HG03469 (cell line): Measurements from ENCODE around the gene FBN3.

ENCODE experiments used
- ATAC-seq: cut with Tn5 transposase; IDR thresholded peaks from one replicate; pipeline ENCODE4 v1.9.1; 2021; ENCODE audit warnings: mild to moderate bottlenecking, moderate library complexity, moderate number of reproducible peaks; ENCODE audit not compliant: unreplicated experiment

The FBN3 gene

GRCh38 chr19:8094336-8094735, 55.1 kb downstream of the FBN3 start:
- no peak for ATAC-seq

GRCh38 chr19:8093740-8094139, 55.7 kb downstream of the FBN3 start:
- no peak for ATAC-seq

DNA sequence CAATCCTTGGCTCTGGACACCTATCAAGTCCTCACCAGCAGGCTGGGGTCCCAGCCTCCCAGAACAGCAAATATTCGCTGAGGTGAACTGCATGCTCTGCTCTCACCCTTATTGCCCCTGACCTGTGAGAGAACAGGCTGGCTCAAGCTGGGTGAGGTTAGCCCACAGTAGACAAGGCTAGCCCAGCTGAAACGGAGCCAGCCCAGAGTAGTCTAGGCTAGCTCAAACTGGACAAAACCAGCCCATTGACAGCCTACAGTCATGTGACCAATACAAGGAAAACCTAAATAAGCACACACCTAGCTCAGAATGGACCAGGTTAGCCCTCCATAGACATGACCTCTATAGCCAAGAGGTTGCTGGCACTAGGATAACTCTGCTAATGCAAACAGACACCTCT, 58.4 kb downstream of the FBN3 start:
- no peak for ATAC-seq

- ATAC-seq, result no peak
These were observed 59.5 kb downstream of the FBN3 start for GRCh38 chr19:8089664-8090601.

DNA sequence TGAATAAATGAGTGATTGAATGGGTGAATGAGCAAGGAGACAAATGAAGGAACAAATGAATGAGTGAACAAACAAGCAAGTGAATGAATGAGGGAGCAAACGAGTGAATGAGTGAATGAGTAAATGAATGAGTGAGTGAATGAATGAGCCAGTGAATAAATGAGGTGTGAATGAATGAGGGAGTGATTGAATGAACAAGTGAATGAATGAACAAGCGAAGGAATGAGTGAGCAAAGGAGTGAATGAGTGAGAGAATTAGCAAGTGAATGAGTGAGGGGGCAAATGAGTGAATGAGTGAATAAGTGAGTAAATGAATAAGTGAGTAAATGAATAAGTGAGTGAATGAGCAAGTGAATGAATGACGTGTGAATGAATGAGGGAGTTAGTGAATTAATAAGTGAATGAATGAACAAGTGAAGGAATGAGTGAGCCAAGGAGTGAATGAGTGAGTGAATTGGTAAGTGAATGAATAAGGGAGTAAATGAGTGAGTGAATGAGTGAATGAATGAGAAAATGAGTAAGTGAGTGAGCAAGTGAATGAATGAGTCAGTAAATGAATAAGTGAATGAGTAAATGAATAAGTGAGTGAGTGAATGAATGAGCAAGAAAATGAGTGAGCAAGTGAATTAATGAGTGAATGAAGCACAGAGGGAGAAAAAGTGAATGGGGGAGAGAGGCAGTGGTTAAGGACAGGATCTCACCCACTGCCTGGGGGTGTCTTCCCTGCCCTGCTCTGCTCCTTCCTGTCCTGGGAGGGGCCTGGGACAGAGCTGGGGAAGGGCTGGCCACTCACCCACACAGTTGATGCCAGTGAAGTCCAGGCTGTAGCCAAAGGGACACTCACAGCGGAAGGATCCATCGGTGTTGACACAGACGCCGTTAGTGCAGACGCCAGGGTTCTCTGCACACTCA, 60.4 kb downstream of the FBN3 start:
- no peak for ATAC-seq

GRCh38 chr19:8087876-8088275, 61.5 kb downstream of the FBN3 start:
- no peak for ATAC-seq

GRCh38 chr19:8086849-8087248, 62.5 kb downstream of the FBN3 start:
- ATAC-seq, result no peak

- ATAC-seq, result no peak
These were observed 63.6 kb downstream of the FBN3 start for GRCh38 chr19:8085598-8086408.

DNA sequence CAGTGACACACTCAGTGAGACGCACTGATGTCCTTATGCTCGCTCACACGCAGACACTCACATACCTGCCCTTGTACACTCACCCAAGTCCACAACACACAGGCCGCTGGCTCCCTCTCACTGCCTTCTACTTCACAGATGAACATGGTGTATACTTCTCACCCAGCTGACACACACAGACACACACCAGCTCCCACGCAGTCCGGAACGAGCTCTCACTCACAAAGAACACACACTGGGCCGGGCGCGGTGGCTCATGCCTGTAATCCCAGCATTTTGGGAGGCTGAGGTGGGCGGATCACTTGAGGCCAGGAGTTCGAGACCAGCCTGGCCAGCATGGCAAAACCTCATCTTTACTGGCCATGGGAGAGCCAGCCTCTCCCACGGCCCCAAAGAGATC, 65.2 kb downstream of the FBN3 start:
- ATAC-seq, result no peak

DNA sequence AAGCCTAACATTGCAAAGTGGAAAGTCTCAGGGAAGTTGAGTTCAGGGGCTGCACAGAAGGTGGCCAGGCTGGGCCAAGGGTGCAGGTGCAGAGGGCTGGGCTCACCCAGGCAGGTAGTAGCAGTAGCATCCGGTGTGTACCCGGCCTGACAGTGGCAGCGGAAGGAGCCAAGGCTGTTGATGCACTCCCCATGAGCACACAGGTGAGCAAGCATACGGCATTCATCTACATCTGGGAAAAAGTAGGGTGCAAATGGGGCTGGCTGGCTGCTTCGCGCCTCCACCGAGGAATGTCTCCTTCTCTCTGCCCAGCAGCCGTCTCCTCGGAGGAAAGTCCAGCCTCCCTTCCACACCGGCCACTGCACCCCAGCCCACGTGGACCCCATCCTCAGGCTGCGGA, 66.3 kb downstream of the FBN3 start:
- no peak for ATAC-seq

- ATAC-seq, result no peak
These were observed 67.5 kb downstream of the FBN3 start for GRCh38 chr19:8081569-8082550.

- ATAC-seq, result no peak
These were observed 68.6 kb downstream of the FBN3 start for GRCh38 chr19:8080832-8081231.

GRCh38 chr19:8079988-8080387, 69.4 kb downstream of the FBN3 start:
- ATAC-seq, result no peak

DNA sequence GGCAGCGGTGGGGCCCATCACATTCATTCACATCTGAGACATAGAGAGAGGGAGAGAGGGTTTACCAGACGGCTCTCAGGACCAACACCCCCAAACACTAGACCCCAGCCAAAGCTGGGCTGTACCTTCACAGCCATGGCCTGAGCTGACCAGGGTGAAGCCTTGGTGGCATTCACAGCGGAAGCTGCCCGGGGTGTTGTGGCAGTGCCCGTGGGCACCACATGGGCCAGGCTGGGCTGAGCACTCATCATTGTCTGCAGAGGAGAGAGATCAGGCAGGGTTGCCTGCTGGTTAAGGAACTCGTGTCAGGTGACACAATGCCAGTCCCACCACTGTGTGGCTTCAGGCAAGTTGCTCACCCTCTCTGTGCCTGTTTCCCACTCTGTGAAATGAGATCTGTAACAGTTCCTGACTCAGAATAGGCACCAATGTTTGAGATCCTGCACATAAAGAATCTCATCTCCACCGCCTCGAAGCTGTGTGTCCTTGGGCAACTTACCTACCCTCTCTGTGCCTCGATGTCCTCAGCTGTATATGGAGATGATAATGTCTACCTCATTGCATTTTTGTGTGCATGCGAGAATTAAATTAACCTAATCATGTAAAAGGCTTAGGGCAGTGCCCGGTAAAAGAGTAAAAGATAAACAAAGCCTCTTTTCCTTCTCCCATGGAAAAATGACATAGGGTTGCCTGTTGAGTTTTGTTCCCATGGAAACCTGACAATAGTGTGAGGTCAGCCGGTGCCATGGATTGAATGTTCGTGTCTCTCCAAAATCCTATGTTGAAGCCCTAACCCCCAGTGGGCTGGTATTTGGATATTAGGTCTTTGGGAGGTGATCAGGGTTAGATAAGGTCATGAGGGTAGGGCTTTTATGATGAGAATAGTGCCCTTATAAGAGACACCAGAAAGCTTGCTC, 74.0 kb downstream of the FBN3 start:
- no peak for ATAC-seq

DNA sequence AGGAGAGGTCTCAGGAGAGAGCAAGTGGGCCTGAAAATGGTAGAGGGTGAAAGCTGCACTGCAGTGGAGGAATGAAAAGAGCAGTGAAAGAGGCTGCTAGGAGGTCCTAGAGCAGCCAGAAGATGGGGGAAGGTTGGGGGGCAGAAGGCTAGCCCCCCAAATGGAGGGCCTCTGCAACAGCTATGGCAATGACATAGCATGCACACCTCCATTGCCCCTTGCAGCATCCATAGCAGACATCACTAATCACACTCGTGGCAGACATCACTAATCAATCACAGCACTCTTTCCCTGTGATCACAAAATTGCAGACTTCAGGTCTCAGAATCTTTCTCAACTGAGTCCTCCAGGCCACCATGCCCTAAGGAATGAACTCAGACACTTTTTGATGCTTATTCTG, 74.9 kb downstream of the FBN3 start:
- ATAC-seq, result no peak

DNA sequence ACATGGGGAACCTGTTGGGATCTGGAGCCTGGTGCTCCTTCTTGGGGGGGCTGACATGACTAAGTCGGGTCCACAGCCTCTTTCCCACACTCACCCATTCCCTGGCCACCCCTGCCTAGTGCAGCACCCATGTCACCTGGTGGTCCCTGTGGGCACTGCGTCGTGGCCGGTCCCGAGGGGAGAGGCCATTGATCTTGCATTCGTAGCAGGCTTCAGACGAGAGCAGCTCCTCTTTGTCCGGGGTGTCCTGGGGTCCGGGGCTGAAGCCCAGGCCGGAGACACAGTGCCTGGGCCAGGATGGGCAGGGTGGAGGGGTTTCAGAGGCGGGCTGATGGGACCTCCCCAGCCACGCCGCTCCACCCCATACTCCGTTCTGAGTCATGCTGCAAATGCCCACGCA, 77.5 kb downstream of the FBN3 start:
- no peak for ATAC-seq

DNA sequence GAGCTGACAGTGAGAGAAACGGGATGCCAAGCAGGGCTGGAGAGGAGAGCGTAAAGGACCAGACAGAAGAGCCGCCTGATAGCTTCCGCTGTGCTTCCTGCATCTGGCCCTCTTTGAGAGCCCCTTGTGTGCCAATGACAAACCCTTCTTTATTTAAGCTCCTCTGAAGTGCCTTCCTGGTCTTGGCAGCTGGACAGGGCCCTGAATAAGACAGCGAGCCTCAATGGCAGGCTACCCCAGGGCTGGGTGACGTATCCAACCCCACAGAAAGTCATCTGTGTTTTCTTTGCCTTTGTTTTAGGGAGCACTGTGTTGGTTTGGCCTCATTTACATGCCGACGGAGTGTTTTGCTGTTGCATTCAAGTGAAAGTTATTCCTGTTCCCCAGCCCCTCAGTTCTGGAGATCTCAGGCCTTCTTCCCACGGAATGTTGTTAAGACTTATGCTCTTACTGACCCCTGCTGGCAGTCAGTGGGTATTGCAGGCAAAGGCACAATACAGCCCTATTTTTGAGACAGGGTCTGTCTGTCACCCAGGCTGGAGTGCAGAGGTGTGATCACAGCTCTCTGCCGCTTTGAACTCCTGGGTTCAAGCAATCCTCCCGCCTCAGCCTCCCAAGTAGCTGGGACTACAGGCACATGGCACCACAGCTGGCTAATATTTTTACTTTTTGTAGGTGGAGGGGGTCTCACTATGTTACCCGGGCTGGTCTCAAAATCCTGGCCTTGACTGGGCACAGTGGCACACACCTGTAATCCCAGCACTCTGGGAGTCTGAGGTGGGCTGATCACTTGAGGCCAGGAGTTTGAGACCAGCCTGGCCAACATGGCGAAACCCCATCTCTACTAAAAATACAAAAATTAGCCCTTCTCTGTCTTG, 80.1 kb downstream of the FBN3 start:
- no peak for ATAC-seq

DNA sequence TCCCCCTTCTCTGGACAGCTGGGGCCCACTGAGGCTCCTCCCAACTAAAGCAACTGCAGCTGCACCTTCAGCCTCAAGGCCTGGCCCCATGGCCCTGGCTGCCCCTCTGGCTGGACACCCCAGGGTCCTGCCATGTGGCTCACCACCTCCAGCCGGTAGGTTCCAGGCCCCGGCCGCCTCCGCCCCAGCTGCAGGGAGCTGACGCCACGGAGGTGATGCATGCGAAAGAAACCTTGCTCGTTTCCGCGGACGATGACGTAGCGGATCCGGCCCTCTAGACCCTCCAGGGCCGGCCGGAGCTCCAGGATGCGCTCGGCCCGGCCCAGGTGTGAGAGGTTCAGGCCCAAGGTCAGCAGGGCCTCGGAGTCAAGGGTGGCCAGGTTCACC, 83.5 kb downstream of the FBN3 start:
- ATAC-seq, result no peak
